Right lobe of liver (tissue), 6 donors: ENCODE measurements around the gene SNRNP40. TPM values are rescaled to one million over a fixed set of nuclear protein-coding genes. Genes with fewer than 3 reads are reported as not detected.

Source experiments
- ATAC-seq, 4 donors: fragments of 200-7000 bp; cut with Tn5 transposase; one replicate each; pipeline ENCODE4 v1.9.1; 2020; ENCODE audit warnings: mild to moderate bottlenecking in 4 of 4, moderate library complexity in 4 of 4
- DNase-seq, 3 donors: peaks; one replicate each; pipeline ENCODE4 v3.0.0-alpha.2; 2020
- H3K27ac ChIP-seq, 3 donors: fragments of 200-600 bp; one replicate each; pipeline ENCODE4 v1.8.0; 2022
- H3K27me3 ChIP-seq, 2 donors: fragments of 200-600 bp; one replicate each; pipeline ENCODE4 v1.8.0; 2022
- H3K36me3 ChIP-seq, 4 donors: fragments of 200-600 bp; sonication (generic) in 1 of 4; one replicate each; pipeline versions ENCODE4 v1.5.1 to v1.8.0; 2017 to 2022; ENCODE audit warnings: control low read depth in 1 of 4
- H3K4me1 ChIP-seq, 4 donors: fragments of 200-600 bp; sonication (generic) in 1 of 4; one replicate each; pipeline versions ENCODE4 v1.5.1 to v1.8.0; 2017 to 2022; ENCODE audit warnings: control low read depth in 1 of 4
- H3K4me3 ChIP-seq, 3 donors: fragments of 200-600 bp; one replicate each; pipeline ENCODE4 v1.8.0; 2022
- H3K9me3 ChIP-seq, 4 donors: fragments of 200-600 bp; sonication (generic) in 1 of 4; one replicate each; pipeline versions ENCODE4 v1.5.1 to v1.8.0; 2017 to 2022; ENCODE audit warnings: control low read depth in 1 of 4
- POLR2A ChIP-seq: fragments of 450-650 bp; IDR thresholded peaks from one replicate; pipeline ENCODE4 v1.6.1; 2017; ENCODE audit warnings: antibody characterized with exemption, mild to moderate bottlenecking
- WGBS: methylation state at CpG from one replicate; pipeline ENCODE4 v1.1.6; 2018; ENCODE audit warnings: low coverage, low lambda C conversion rate; ENCODE audit not compliant: insufficient coverage; ENCODE audit errors: missing lambda C conversion rate; 5-methylcytosine and 5-hydroxymethylcytosine counted together
- intact Hi-C, 2 donors: fragments of 100-400 bp; cut with DNase I; formaldehyde crosslinking; loops; one replicate each; pipeline versions ENCODE4 v1.11.2 to v1.14.1; 2022
- total RNA-seq, 6 experiments: library from RNA; depleted of rRNA in 2 of 6; stranded (reverse); fragments of >200 nt in 2 of 6; fragmentation: NEBNext Ultra II Directional in 3 of 6; extraction: Animal tissue kit (Norgen Biotek cat#: 25700) in 3 of 6; gene quantifications; one replicate each; pipeline versions ENCODE4 v1.1.0 to v1.2.4, GENCODE V29; 2016 to 2023
- TF ChIP-seq, protein P1 (sequence below), 4 donors: fragments of 200-600 bp in 3 of 4; fragments of 450-650 bp in 1 of 4; IDR thresholded peaks; one replicate each; pipeline versions ENCODE4 v1.5.1 to v1.8.0; 2016 to 2022; ENCODE audit warnings: antibody characterized with exemption in 4 of 4, mild to moderate bottlenecking in 2 of 4
- donor health status: DM: no; HTN: yes; CAD: no.
- donor health status: DM: no; HTN: no; CAD: no.
- donor health status: DM: no; HTN: no; CAD: no.
- donor health status: DM: no; HTN: yes; CAD: no.
- donor health status: DM: no; HTN: yes; CAD: no.

Gene SNRNP40
- total RNA-seq, 6 experiments from 2014 or later, result 12.2 to 18.9 (median 14.9) TPM

DNA sequence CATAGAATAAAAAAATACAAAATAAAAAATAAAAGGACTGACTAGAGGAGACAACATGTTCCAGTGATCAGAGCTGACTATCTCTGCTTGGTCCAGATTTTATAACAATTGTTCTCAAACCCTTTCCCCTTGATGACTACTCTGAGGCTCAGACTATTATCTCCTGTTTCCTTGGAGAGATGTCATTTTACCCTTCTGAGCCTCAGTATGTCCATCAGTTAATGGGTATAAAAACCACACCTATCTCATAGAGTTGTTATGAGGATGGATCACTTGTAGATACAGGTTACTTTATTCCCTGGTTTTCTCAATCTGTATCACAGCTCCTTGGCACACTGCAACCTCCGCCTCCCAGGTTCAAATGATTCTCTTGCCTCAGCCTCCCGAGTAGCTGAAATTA, 63.9 kb downstream of the SNRNP40 start:
- no peaks in the 10 kb centered on the region for H3K4me1 ChIP-seq
- no peaks in the 10 kb centered on the region for H3K9me3 ChIP-seq
- H3K27ac ChIP-seq, result no peak overlapping the region
- intact Hi-C loops, result no loop called here
- no peak for DNase-seq
- WGBS, result no CpG with 5 or more reads among the region's 2 CpGs
- H3K36me3 ChIP-seq, result no peaks in the 10 kb centered on the region
- no peak for ATAC-seq
- TF ChIP-seq POLR2A, result no peak
- TF ChIP-seq, protein P1, sequence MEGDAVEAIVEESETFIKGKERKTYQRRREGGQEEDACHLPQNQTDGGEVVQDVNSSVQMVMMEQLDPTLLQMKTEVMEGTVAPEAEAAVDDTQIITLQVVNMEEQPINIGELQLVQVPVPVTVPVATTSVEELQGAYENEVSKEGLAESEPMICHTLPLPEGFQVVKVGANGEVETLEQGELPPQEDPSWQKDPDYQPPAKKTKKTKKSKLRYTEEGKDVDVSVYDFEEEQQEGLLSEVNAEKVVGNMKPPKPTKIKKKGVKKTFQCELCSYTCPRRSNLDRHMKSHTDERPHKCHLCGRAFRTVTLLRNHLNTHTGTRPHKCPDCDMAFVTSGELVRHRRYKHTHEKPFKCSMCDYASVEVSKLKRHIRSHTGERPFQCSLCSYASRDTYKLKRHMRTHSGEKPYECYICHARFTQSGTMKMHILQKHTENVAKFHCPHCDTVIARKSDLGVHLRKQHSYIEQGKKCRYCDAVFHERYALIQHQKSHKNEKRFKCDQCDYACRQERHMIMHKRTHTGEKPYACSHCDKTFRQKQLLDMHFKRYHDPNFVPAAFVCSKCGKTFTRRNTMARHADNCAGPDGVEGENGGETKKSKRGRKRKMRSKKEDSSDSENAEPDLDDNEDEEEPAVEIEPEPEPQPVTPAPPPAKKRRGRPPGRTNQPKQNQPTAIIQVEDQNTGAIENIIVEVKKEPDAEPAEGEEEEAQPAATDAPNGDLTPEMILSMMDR (IDR thresholded peaks at IDR 0.05), result no peak
- H3K27me3 ChIP-seq, result no peaks in the 10 kb centered on the region
- H3K4me3 ChIP-seq, result no peak overlapping the region

- no peak overlapping the region for H3K4me3 ChIP-seq
- intact Hi-C loops, result no loop called here
- no peak for ATAC-seq
- no peaks in the 10 kb centered on the region for H3K27me3 ChIP-seq
- H3K27ac ChIP-seq, result no peak overlapping the region
- no peaks in the 10 kb centered on the region for H3K9me3 ChIP-seq
- no peaks in the 10 kb centered on the region for H3K4me1 ChIP-seq
- no peak for TF ChIP-seq POLR2A
- TF ChIP-seq, protein P1 (IDR thresholded peaks at IDR 0.05), result no peak
- DNase-seq, result no peak
- H3K36me3 ChIP-seq, result no peaks in the 10 kb centered on the region
- WGBS, result 86% methylated on average over 5 of the region's 5 CpGs
Observed at GRCh38 chr1:31231802-31232201, 64.8 kb downstream of the SNRNP40 start.

- H3K36me3 ChIP-seq, result no peaks in the 10 kb centered on the region
- DNase-seq, result no peak
- H3K27ac ChIP-seq, result no peak overlapping the region
- intact Hi-C loops, result no loop called here
- WGBS, result 57% methylated on average over 3 of the region's 3 CpGs
- no peaks in the 10 kb centered on the region for H3K4me1 ChIP-seq
- H3K9me3 ChIP-seq, result no peaks in the 10 kb centered on the region
- no peak for ATAC-seq
- TF ChIP-seq, protein P1 (IDR thresholded peaks at IDR 0.05), result no peak
- TF ChIP-seq POLR2A, result no peak
- no peaks in the 10 kb centered on the region for H3K27me3 ChIP-seq
- H3K4me3 ChIP-seq, result no peak overlapping the region
Observed at GRCh38 chr1:31230378-31230777, 66.2 kb downstream of the SNRNP40 start.

DNA sequence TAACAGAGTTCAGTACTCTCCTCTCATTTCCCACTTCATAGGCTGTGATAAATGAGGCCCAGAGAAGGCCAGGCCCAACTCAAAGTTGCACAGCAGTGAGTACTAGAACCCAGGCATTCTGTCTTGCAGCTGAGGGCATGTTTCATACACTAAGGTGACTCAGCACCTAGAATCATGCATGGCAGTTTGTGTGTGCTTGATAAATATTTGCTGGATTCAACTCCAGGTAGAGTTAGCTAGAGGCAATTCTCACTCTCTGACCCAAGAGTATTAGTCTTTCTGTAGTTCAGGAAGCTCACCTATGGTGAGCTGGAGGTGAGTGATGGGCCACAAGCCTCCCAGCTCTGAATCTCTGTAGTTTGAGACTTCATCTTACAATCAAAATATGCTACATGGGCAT, 67.6 kb downstream of the SNRNP40 start:
- Histone ChIP-seq H3K4me3 (no peak overlapping the region), H3K9me3 (no peaks in the 10 kb centered on the region), H3K36me3 (no peaks in the 10 kb centered on the region), H3K27me3 (no peaks in the 10 kb centered on the region), H3K4me1 (no peaks in the 10 kb centered on the region), H3K27ac (no peak overlapping the region)
- TF ChIP-seq, protein P1 (IDR thresholded peaks at IDR 0.05), result no peak
- TF ChIP-seq POLR2A, result no peak
- no peak for DNase-seq
- intact Hi-C loops, result no loop called here
- ATAC-seq, result peak in 2 of 4 donors; percentile 50 to 60

- DNase-seq (no peak), ATAC-seq (no peak)
- TF ChIP-seq POLR2A, result no peak
- TF ChIP-seq, protein P1 (IDR thresholded peaks at IDR 0.05), result no peak
- no peaks in the 10 kb centered on the region for H3K36me3 ChIP-seq
- no peaks in the 10 kb centered on the region for H3K9me3 ChIP-seq
- no peaks in the 10 kb centered on the region for H3K4me1 ChIP-seq
- H3K27ac ChIP-seq, result no peak overlapping the region
- 63% methylated on average over 2 of the region's 5 CpGs for WGBS
- no peaks in the 10 kb centered on the region for H3K27me3 ChIP-seq
- intact Hi-C loops, result no loop called here
- no peak overlapping the region for H3K4me3 ChIP-seq
Observed at GRCh38 chr1:31227891-31228568, 68.6 kb downstream of the SNRNP40 start.
